Ishikawa (cell line): ENCODE measurements around the gene HMOX1.

Source experiments
- CEBPB ChIP-seq: IDR thresholded peaks from 2 replicates; pipeline ENCODE4 v1.6.1; 2012
- CREB1 ChIP-seq: IDR thresholded peaks from 2 replicates; pipeline ENCODE4 v1.6.1; 2012; ENCODE audit warnings: low read depth
- EGR1 ChIP-seq: IDR thresholded peaks from 2 replicates; pipeline ENCODE4 v1.6.1; 2012
- EP300 ChIP-seq: IDR thresholded peaks from 2 replicates; pipeline ENCODE4 v1.6.1; 2012; ENCODE audit warnings: borderline replicate concordance
- MAX ChIP-seq: IDR thresholded peaks from 2 replicates; pipeline ENCODE4 v1.6.1; 2012
- NFIC ChIP-seq: IDR thresholded peaks from 2 replicates; pipeline ENCODE4 v1.6.1; 2012
- RAD21 ChIP-seq: IDR thresholded peaks from 2 replicates; pipeline ENCODE4 v1.6.1; 2012; ENCODE audit warnings: low read depth
- TAF1 ChIP-seq: IDR thresholded peaks from 2 replicates; pipeline ENCODE4 v1.6.1; 2012; ENCODE audit warnings: low read depth, mild to moderate bottlenecking
- TCF12 ChIP-seq: IDR thresholded peaks from 2 replicates; pipeline ENCODE4 v1.6.1; 2012; ENCODE audit warnings: low read depth
- YY1 ChIP-seq: IDR thresholded peaks from 2 replicates; pipeline ENCODE4 v1.6.1; 2012; ENCODE audit warnings: low read depth
- ZBTB7A ChIP-seq: IDR thresholded peaks from 2 replicates; pipeline ENCODE4 v1.6.1; 2012; ENCODE audit warnings: low read depth
- TF ChIP-seq, protein P1 (sequence below): IDR thresholded peaks from 2 replicates; pipeline ENCODE4 v1.6.1; 2012; ENCODE audit warnings: low read depth, mild to moderate bottlenecking

DNA sequence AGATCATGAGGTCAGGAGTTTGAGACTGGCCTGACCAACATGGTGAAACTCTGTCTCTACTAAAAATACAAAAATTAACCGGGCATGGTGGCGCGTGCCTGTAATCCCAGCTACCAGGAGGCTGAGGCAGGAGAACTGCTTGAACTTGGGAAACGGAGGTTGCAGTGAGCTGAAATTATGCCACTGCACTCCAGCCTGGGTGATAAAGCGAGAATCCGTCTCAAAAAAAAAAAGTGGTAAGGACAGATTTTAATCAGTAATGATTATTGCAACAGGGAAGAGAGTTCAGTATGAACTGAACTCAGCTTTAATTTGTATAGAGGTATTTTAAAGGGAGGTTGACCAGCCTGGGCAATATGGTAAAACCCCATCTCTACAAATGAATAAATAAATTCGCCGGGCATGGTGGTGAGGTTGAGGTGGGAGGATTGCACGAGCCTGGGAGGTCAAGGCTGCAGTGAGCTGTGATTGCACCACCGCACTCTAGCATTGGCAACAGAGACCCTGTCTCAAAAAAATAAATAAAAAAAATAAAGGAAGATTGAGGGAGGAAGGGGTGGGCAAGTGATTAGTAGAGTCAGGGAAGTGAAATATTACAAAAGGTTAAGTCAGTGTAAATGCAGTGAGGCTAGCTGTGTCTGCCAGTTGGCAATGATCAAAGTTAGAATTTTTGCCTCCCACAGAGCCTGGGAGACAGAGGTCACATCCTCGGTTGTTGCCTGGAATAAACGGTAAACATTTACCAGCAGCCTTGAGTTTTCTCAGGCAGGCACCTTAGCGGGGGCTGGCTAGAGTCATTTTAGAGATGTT is 16.4 kb downstream of the HMOX1 start:
- TF ChIP-seq EGR1 (no peak), MAX (no peak), CREB1 (no peak), TAF1 (no peak), RAD21 (no peak), EP300 (no peak), TCF12 (no peak), NFIC (no peak), CEBPB (no peak), YY1 (no peak), ZBTB7A (no peak)
- TF ChIP-seq, protein P1, sequence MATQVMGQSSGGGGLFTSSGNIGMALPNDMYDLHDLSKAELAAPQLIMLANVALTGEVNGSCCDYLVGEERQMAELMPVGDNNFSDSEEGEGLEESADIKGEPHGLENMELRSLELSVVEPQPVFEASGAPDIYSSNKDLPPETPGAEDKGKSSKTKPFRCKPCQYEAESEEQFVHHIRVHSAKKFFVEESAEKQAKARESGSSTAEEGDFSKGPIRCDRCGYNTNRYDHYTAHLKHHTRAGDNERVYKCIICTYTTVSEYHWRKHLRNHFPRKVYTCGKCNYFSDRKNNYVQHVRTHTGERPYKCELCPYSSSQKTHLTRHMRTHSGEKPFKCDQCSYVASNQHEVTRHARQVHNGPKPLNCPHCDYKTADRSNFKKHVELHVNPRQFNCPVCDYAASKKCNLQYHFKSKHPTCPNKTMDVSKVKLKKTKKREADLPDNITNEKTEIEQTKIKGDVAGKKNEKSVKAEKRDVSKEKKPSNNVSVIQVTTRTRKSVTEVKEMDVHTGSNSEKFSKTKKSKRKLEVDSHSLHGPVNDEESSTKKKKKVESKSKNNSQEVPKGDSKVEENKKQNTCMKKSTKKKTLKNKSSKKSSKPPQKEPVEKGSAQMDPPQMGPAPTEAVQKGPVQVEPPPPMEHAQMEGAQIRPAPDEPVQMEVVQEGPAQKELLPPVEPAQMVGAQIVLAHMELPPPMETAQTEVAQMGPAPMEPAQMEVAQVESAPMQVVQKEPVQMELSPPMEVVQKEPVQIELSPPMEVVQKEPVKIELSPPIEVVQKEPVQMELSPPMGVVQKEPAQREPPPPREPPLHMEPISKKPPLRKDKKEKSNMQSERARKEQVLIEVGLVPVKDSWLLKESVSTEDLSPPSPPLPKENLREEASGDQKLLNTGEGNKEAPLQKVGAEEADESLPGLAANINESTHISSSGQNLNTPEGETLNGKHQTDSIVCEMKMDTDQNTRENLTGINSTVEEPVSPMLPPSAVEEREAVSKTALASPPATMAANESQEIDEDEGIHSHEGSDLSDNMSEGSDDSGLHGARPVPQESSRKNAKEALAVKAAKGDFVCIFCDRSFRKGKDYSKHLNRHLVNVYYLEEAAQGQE: no peak
